ENCODE data around the gene PIP5K1C.
"Not testable (repeated sequence)": the region's sequence is repeated elsewhere in the genome, so short reads cannot be mapped to it uniquely, and the experiment has no call there.

The PIP5K1C gene

GRCh38 chr19:3658870-3659745 lies 41.2 kb downstream of the PIP5K1C start:
- no peak for DNase-seq

- no peak for DNase-seq
Observed at GRCh38 chr19:3658004-3658869, 42.0 kb downstream of the PIP5K1C start.

- no peak for DNase-seq
Observed at GRCh38 chr19:3657395-3657769, 42.9 kb downstream of the PIP5K1C start.

GRCh38 chr19:3656747-3657394 lies 43.4 kb downstream of the PIP5K1C start:
- DNase-seq: no peak

GRCh38 chr19:3656073-3656746 lies 44.1 kb downstream of the PIP5K1C start:
- no peak for DNase-seq

- DNase-seq: no peak
Observed at GRCh38 chr19:3655402-3656072, 44.7 kb downstream of the PIP5K1C start.

- DNase-seq: no peak
Observed at GRCh38 chr19:3653865-3654513, 46.3 kb downstream of the PIP5K1C start.

- no peak for DNase-seq
Observed at GRCh38 chr19:3653081-3653795, 47.0 kb downstream of the PIP5K1C start.

- no peak for DNase-seq
Observed at GRCh38 chr19:3652422-3652821, 47.8 kb downstream of the PIP5K1C start.

GRCh38 chr19:3651684-3652083 lies 48.6 kb downstream of the PIP5K1C start:
- no peak for DNase-seq

- DNase-seq: no peak
Observed at GRCh38 chr19:3649888-3650287, 50.4 kb downstream of the PIP5K1C start.

- DNase-seq: no peak
Observed at GRCh38 chr19:3648037-3648905, 52.0 kb downstream of the PIP5K1C start.

- not testable (repeated sequence) for DNase-seq
Observed at GRCh38 chr19:3647102-3647501, 53.2 kb downstream of the PIP5K1C start.

- no peak for DNase-seq
Observed at GRCh38 chr19:3646336-3647092, 53.8 kb downstream of the PIP5K1C start.

- DNase-seq: no peak
Observed at GRCh38 chr19:3645726-3646125, 54.5 kb downstream of the PIP5K1C start.

- no peak for DNase-seq
Observed at GRCh38 chr19:3645067-3645396, 55.2 kb downstream of the PIP5K1C start.

GRCh38 chr19:3644351-3645066 lies 55.8 kb downstream of the PIP5K1C start:
- DNase-seq: no peak

GRCh38 chr19:3643674-3644313 lies 56.5 kb downstream of the PIP5K1C start:
- DNase-seq: no peak

Data from NCI-H1092 treated with DMSO at 0.1 percent for 48 hours (cell line).